Measurements from ENCODE around the gene HGFAC. TPM values are rescaled to one million over a fixed set of nuclear protein-coding genes. Genes with fewer than 3 reads are reported as not detected.
"Not testable (repeated sequence)": the region's sequence is repeated elsewhere in the genome, so short reads cannot be mapped to it uniquely, and the experiment has no call there.

HGFAC gene
- total RNA-seq, 1 donor from 2014 or later, result 177 TPM

GRCh38 chr4:3440011-3440410 lies 1.8 kb upstream of the HGFAC start:
- ATAC-seq, result no peak
- no peak for DNase-seq (ENCODE audit: low spot score)

- no peak for DNase-seq (ENCODE audit: low spot score)
- ATAC-seq, result peak; percentile 7
These were observed 728 bp upstream of the HGFAC start for GRCh38 chr4:3440979-3441500.

GRCh38 chr4:3442460-3442958 lies 741 bp downstream of the HGFAC start:
- ATAC-seq, result peak; percentile 12

GRCh38 chr4:3442959-3443749 lies 1.4 kb downstream of the HGFAC start:
- ATAC-seq, result peak; percentile 75
- DNase-seq (ENCODE audit: low spot score), result peak; percentile 76

More at GRCh38 chr4:3442460-3442958, 741 bp downstream of the HGFAC start:
- no peak for DNase-seq (ENCODE audit: low spot score)

- ATAC-seq (no peak), DNase-seq (ENCODE audit: low spot score) (no peak)
These were observed 2.1 kb downstream of the HGFAC start for GRCh38 chr4:3443750-3444309.

GRCh38 chr4:3444351-3445110 lies 2.8 kb downstream of the HGFAC start:
- DNase-seq (ENCODE audit: low spot score), result no peak
- no peak for ATAC-seq

GRCh38 chr4:3445111-3445820 lies 3.5 kb downstream of the HGFAC start:
- no peak for DNase-seq (ENCODE audit: low spot score)
- no peak for ATAC-seq

- no peak for ATAC-seq
These were observed 4.2 kb downstream of the HGFAC start for GRCh38 chr4:3445829-3446545.

GRCh38 chr4:3446631-3447320 lies 5.0 kb downstream of the HGFAC start:
- ATAC-seq (no peak), DNase-seq (ENCODE audit: low spot score) (no peak)

More at GRCh38 chr4:3445829-3446545, 4.2 kb downstream of the HGFAC start:
- DNase-seq (ENCODE audit: low spot score), result no peak

GRCh38 chr4:3447431-3448395 lies 5.9 kb downstream of the HGFAC start:
- no peak for ATAC-seq
- no peak for DNase-seq (ENCODE audit: low spot score)

- DNase-seq (ENCODE audit: low spot score), result no peak
- ATAC-seq, result no peak
These were observed 7.3 kb downstream of the HGFAC start for GRCh38 chr4:3449047-3449573.

- DNase-seq (ENCODE audit: low spot score) (no peak), ATAC-seq (peak; percentile 19)
These were observed 8.1 kb downstream of the HGFAC start for GRCh38 chr4:3449574-3450534.

GRCh38 chr4:3450643-3451042 lies 8.9 kb downstream of the HGFAC start:
- no peak for DNase-seq (ENCODE audit: low spot score)
- ATAC-seq, result no peak

GRCh38 chr4:3451956-3452355 lies 10.2 kb downstream of the HGFAC start:
- DNase-seq (ENCODE audit: low spot score) (no peak), ATAC-seq (peak; percentile 23)

- ATAC-seq (peak; percentile 55), DNase-seq (ENCODE audit: low spot score) (no peak)
These were observed 10.6 kb downstream of the HGFAC start for GRCh38 chr4:3452376-3452775.

- DNase-seq (ENCODE audit: low spot score); ATAC-seq: not testable (repeated sequence)
These were observed 13.8 kb downstream of the HGFAC start for GRCh38 chr4:3455596-3455995.

GRCh38 chr4:3458371-3458770 lies 16.6 kb downstream of the HGFAC start:
- ATAC-seq (no peak), DNase-seq (ENCODE audit: low spot score) (no peak)

Measured in left lobe of liver (tissue), 2 donors.